ENCODE measurements around the gene MAP3K13.
"Not testable (repeated sequence)": the region's sequence is repeated elsewhere in the genome, so short reads cannot be mapped to it uniquely, and the experiment has no call there.

The MAP3K13 gene

GRCh38 chr3:185387646-185388045 is 24.7 kb downstream of the MAP3K13 start:
- DNase-seq (ENCODE audit: extremely low read depth in 1 of 2, low read depth in 1 of 2) = no peak

GRCh38 chr3:185393055-185393454 is 30.1 kb downstream of the MAP3K13 start:
- no peak for DNase-seq (ENCODE audit: extremely low read depth in 1 of 2, low read depth in 1 of 2)

GRCh38 chr3:185397676-185398075 is 34.7 kb downstream of the MAP3K13 start:
- no peak for DNase-seq (ENCODE audit: extremely low read depth in 1 of 2, low read depth in 1 of 2)

GRCh38 chr3:185399737-185400667 is 37.1 kb downstream of the MAP3K13 start:
- no peak for DNase-seq (ENCODE audit: extremely low read depth in 1 of 2, low read depth in 1 of 2)

GRCh38 chr3:185400866-185401265 is 37.9 kb downstream of the MAP3K13 start:
- DNase-seq (ENCODE audit: extremely low read depth in 1 of 2, low read depth in 1 of 2) = no peak

- DNase-seq (ENCODE audit: extremely low read depth in 1 of 2, low read depth in 1 of 2) = no peak
These were observed 38.5 kb downstream of the MAP3K13 start for GRCh38 chr3:185401319-185401955.

- no peak for DNase-seq (ENCODE audit: extremely low read depth in 1 of 2, low read depth in 1 of 2)
These were observed 39.6 kb downstream of the MAP3K13 start for GRCh38 chr3:185402561-185402960.

GRCh38 chr3:185403002-185403401 is 40.1 kb downstream of the MAP3K13 start:
- DNase-seq (ENCODE audit: extremely low read depth in 1 of 2, low read depth in 1 of 2) = no peak

- DNase-seq (ENCODE audit: extremely low read depth in 1 of 2, low read depth in 1 of 2) = no peak
These were observed 42.3 kb downstream of the MAP3K13 start for GRCh38 chr3:185405243-185405642.

- no peak for DNase-seq (ENCODE audit: extremely low read depth in 1 of 2, low read depth in 1 of 2)
These were observed 42.7 kb downstream of the MAP3K13 start for GRCh38 chr3:185405664-185406063.

- DNase-seq (ENCODE audit: extremely low read depth in 1 of 2, low read depth in 1 of 2) = no peak
These were observed 43.2 kb downstream of the MAP3K13 start for GRCh38 chr3:185406121-185406620.

GRCh38 chr3:185409957-185410356 is 47.0 kb downstream of the MAP3K13 start:
- DNase-seq (ENCODE audit: extremely low read depth in 1 of 2, low read depth in 1 of 2) = no peak

GRCh38 chr3:185411133-185411532 is 48.2 kb downstream of the MAP3K13 start:
- DNase-seq (ENCODE audit: extremely low read depth in 1 of 2, low read depth in 1 of 2) = no peak

GRCh38 chr3:185416513-185416912 is 53.6 kb downstream of the MAP3K13 start:
- no peak for DNase-seq (ENCODE audit: extremely low read depth in 1 of 2, low read depth in 1 of 2)

GRCh38 chr3:185418561-185418977 is 55.6 kb downstream of the MAP3K13 start:
- DNase-seq (ENCODE audit: extremely low read depth in 1 of 2, low read depth in 1 of 2) = not testable (repeated sequence)

- DNase-seq (ENCODE audit: extremely low read depth in 1 of 2, low read depth in 1 of 2) = no peak
These were observed 57.8 kb downstream of the MAP3K13 start for GRCh38 chr3:185420762-185421161.

GRCh38 chr3:185421577-185422232 is 58.8 kb downstream of the MAP3K13 start:
- DNase-seq (ENCODE audit: extremely low read depth in 1 of 2, low read depth in 1 of 2) = no peak

- DNase-seq (ENCODE audit: extremely low read depth in 1 of 2, low read depth in 1 of 2) = no peak
These were observed 59.7 kb downstream of the MAP3K13 start for GRCh38 chr3:185422677-185423076.

- no peak for DNase-seq (ENCODE audit: extremely low read depth in 1 of 2, low read depth in 1 of 2)
These were observed 60.2 kb downstream of the MAP3K13 start for GRCh38 chr3:185423178-185423577.

- no peak for DNase-seq (ENCODE audit: extremely low read depth in 1 of 2, low read depth in 1 of 2)
These were observed 61.5 kb downstream of the MAP3K13 start for GRCh38 chr3:185424435-185424834.

GRCh38 chr3:185430375-185430774 is 67.4 kb downstream of the MAP3K13 start:
- DNase-seq (ENCODE audit: extremely low read depth in 1 of 2, low read depth in 1 of 2) = no peak
